Activated T-helper 1 cell treated with anti-CD3 and anti-CD28 coated beads, Interleukin-2, amount 50 U/mL, for 16 hours (primary cell): ENCODE results near the gene REM2.
"Not testable (repeated sequence)": the region's sequence is repeated elsewhere in the genome, so short reads cannot be mapped to it uniquely, and the experiment has no call there.

Experiments
- DNase-seq, 2 donors: peaks; one replicate each; pipeline ENCODE4 v3.0.0-alpha.2; 2020; ENCODE audit warnings: low read depth in 1 of 2, low spot score in 1 of 2

The REM2 gene

DNA sequence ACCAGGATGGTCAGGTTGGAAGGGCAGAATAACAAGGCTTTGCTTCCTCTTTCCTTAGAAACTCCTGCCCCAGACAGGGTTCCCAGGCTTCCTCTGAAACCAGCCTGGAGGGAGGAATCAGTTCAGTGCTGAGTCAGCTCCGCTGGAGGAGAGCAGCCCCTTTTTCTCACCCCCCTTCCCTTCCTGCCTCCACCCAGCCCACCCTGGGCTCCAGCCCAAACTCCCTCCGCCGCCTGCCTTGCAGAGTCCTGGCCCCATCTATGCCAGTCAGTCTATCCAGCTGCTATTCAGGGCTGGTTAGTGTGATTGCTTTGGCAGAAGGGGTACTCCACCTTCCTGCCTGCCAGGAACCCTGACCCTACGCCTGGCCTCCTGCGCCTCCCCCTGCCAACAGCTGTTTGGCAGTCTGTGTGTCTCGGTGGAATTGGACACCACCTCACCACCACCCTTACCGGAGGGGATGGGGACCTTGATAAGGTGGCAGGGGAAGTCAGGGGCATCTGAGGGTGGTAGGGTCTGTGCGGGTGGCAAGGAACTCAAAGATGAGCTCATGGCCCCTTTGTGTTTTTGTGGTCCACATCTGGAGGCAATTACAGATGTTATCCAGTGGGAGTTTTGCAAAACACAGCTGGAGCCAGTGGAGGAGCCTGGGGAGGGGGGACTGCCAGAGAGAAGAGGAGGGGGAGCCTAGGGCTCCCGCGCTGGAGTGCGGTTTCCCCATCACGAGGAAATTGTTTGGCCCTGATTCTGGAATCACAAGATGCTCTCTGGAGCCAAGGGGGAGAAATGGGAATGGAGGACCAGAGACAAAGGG lies 34.5 kb upstream of the REM2 start:
- no peak for DNase-seq

DNA sequence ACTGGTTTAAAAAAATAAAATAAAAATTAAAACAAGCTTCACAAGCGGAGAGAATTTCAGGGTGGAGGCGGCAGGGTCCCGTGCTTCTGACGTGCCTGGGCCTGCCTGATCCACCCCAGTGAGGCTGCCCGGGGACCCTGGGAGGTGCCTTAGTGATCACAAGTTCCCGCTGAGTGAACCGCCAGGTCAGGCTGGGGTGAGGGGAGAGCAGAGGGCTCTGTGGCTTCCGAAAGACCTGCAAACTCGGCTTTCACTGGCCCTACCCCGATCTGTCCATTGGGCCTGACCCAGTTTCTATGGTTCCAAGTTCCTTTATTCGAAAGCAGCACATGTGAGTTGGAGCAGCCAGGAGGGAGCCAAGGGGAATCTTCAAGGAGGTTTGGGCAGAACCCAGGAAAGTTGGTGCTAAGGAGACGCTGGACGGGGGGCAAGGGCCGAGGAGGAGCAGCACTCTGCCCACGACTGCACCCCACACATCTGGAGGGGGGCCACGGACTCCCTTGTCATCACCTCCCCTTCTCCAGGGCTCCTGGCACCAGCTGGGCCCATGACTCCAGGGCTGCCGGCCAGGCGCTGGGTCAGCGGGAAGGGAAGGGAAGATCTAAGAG lies 33.7 kb upstream of the REM2 start:
- no peak for DNase-seq

DNA sequence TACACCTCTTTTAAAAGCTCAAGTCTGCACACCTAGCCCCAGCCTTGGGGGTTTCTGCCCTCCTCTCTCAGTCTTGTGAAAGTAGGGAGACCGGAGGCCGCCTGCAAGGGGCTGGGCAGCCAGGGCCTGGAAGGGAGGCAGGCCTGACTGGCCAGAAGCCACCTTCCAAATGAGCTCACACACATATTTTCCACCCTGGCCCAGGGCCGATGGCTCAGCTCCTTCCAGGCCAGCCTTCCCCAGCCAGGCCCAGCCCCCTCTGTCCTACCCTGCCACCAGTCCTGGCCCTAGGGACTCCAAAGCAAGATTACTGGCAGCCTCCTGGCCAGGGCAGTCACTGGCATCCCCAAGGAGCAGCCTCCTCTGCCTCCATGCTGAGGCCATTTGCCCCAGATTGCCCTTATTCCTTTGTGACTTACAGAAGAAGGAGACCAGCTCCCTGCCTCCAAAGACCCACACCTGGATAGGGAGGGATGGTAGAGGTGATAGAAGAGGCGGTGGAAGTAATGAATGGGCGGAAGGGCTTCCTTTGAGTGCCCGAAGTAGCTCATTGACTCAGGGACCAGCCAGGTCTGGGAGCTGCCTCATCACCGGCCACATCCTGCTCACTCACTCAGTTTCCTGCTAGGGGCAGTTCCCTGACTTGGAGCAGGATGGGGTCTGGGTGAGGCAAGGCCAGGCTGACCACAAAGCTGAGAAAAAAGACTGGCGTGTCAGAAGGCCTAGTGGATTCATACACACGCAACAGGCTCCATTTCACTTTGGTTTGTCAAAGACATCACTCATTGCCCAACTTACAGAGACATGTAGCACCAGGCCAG lies 31.9 kb upstream of the REM2 start:
- no peak for DNase-seq

DNA sequence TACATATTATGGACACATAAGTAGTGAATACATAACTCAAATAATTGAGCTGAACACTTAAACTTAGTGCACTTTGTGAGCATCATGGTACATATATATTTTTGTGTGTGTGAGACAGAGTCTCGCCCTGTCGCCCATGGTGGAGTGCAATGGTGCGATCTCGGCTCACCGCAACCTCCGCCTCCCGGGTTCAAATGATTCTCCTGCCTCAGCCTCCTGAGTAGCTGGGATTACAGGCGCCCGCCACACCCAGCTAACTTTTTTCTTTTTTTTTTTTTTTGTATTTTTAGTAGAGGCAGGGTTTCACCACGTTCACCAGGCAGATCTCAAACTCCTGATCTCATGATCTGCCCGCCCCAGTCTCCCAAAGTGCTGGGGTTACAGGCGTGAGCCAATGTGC lies 30.8 kb upstream of the REM2 start:
- DNase-seq, result not testable (repeated sequence)

DNA sequence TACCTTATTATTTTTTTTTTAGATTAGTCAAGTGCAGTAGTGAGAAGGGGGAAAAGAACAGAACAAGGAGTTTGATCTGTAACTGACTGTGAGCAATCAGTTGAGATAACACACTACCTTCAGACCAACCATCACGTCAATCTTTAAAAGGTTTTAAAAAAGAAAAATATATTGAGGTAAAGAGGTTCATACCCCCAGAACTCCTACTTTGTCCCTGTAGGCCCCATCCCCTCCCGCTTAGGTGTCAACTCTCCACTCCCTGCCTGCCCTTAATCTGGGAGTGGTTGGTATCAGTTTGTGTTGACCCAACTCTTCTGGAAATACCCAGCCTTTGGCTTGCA lies 30.5 kb upstream of the REM2 start:
- DNase-seq, result no peak

DNA sequence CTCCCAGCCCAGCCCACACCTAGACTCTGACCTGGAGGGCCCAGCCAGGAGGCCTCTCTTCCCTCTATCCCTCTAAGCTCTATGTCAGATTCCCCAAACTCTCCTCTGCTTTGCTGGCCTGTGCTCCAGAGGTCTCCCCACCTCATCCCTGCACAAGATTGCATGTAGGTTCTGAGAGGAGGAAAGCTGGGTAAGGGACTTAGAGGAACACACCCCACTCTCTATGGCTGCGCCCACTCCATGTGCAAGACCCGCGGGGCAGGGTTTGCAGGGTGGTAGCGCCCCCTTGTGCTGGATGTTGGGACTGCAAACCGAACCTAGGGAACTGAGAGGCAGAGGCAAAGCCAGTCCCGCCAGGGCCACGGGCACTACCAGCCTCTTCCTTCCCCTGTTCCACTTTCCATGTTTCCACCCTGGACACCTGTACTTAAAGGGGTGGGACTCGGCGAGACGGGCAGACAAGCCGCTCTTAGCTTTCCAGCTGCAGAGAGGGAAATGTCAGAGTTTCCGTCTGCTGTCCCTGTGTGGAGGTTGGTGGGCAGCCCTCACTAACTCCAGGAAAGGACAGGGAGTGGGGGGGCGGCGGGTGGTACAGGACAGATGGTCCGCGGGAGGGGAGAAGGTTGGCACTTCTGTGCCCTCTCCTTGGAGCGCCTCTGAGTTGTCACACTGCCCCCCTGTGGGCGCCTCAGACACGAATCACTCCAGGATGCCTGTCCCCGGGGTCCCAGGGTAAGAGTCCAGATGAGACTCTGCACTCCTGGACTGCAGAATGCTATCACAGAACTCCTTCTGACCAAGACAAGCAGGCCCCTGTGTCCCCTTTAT lies 29.9 kb upstream of the REM2 start:
- DNase-seq, result peak; percentile 86 to 92

DNA sequence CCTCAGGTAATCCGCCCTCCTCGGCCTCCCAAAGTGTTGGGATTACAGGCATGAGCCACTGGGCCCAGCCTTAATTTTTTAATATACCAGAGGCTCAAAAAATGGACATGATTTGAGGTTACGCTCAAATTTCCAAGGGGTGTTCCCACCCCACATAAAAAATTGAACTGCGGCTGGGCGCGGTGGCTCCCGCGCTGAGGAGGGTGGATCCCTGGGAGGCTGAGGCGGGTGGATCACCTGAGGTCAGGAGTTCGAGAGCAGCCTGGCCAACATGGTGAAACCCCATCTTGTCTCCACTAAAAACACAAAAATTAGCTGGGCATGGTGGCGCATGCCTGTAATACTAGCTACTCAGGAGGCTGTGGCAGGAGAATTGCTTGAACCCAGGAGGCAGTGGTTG lies 28.7 kb upstream of the REM2 start:
- DNase-seq, result not testable (repeated sequence)

DNA sequence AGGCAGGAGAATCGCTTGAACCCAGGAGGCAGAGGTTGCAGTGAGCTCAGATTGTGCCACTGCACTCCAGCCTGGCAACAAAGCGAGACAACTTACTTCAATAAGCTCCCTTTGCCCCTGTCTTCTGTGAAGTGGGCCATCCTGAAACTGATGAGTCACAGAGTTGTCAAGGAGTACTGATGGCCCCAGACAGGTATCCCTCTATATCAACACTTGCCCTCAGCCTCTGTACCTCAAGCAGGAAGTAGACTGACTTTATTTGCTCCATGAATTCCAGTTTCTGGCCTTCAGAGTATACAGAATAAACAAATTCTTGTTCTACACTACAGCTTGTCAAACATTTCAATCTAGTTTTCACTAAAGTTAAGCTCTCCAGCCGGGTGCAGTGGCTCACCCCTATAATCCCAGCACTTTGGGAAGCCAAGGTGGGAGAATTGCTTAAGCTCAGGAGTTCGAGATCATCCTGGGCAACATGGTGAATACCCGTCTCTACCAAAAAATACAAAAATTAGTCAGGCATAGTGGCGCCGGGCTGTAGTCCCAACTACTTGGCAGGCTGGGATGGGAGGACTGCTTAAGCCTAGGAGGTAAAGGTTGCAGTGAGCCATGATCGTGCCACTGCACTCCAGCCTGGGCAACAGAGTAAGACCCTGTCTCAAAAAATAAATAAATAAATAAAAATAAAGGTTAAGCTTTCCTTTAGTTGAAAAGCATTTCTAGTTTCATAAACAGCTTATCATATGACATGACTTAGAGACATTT lies 27.9 kb upstream of the REM2 start:
- no peak for DNase-seq

DNA sequence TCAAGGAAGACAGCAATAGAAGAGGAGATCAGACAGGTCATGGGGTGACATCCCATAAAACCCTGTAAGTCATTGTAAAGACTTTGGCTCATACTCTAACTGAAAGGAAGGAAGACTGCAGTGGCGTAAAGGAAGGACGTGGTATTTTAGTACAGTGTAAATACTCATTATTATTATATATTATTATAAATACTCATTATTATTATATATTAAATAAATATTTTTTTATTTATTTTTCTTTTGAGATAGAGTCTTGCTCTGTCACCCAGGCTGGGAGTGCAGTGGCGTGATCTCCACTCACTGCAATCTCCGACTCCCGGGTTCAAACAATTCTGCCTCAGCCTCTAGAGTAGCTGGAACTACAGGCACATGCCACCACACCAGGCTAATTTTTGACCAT lies 26.6 kb upstream of the REM2 start:
- no peak for DNase-seq

DNA sequence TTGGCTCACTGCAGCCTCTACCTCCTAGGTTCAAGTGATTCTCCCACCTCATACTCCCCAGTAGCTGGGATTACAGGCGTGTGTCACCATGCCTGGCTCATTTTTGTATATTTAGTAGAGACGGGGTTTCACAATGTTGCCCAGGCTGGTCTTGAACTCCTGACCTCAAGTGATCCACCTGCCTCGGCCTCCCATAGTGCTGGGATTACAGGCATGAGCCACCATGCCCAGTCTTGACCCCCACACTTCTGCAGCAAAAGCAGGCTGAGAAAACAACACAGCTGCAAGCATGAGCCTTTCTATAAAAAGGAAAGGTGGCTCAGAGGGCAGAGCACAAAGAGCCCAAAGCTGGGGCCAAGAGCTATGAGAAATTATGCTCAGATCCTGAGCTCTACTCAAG lies 22.6 kb upstream of the REM2 start:
- not testable (repeated sequence) for DNase-seq

DNA sequence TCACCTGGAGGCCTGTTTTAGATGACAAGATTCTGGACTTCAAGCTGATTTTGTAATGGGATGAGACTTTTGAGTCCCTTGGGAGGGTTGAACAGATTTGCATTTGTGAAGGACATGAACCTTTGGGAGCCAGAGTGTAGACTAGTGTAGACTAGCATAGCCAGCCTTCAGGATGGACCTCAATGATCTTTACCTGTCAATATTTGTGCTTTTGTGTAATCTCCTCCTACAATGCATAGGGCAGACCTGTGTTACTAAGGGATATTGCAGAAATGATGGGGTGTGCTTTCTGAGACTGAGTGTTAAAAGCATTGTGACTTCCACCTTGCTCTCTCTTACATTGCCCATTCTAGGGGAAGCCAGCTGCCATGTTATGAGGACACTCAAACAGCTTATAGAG lies 21.4 kb upstream of the REM2 start:
- no peak for DNase-seq

DNA sequence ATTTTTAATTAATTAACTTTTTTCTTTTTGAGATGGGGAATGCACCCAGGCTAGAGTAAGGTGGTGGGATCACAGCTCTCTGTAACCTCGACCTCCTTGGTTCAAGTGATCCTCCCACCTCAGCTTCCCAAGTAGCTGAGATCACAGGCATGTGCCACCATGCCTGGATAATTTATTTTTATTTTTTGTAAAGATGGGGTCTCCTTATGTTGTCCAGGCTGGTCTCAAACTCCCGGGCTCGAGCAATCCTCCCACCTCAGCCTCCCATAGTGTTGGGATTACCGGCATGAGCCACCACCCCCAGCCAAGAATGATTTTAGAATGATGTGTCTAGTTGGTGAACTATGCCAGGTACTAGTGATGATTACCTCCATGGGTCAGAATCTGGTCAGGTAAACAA lies 18.0 kb upstream of the REM2 start:
- DNase-seq, result no peak

DNA sequence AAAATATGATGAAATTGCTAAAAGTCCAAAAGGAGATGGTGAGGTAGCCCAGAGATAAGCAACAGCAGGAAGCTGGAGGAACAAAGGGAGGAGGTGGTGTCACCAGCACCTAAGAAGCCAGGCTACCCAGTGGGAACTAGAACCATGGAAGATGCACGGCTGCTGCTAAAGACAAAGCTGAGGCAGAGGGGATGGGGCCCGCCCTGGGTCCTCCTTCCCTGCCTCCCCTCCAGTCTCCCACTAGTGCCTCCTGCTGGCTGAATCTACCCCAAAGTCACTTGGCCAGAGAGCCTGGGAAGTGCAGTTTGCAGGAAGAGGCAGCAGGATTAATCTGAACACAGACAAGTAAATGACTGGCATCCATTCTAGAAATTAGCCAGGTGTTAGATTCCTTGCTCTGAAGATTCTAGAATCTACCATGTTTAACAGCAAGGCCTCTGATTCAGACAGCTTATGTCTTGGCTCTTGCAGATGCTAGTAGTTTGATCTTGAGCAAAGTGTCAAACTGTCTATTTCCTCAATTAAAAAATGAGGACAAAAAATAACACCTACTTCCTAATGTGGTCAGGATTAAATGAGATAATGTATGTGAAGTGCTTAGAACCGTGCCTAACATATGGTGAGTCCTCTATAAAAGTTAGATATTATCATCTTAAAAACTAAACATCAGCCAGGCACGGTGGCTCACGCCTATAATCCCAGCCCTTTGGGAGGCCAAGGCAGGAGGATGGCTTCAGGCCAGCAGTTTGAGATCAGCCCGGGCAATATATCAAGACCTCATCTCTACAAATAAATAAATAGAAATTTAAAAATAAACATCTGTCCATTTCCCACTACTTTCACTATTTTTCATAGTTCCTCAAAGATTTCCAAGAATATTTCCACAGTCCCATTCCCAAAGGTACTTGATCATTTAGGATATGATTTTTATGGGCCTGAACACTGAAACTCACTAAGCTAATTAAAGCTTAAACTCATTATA lies 17.3 kb upstream of the REM2 start:
- DNase-seq, result no peak

DNA sequence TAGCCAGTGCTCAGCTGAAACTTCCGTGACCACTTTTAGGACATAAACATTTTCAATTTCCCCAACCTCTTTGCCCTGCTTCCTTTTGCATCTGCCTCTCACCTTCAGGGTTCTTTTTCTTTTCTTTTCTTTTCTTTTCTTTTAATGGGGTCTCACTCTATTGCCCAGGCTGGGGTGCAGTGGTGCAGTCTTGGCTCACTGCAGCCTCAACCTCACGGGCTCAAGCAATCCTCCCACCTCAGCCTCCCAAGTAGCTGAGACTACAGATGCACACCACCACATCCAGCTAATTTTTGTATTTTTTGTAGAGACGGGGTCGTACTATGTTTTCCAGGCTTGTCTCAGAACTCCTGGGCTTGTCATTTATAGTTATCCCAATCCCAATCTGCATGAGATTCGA lies 16.1 kb upstream of the REM2 start:
- DNase-seq, result no peak

DNA sequence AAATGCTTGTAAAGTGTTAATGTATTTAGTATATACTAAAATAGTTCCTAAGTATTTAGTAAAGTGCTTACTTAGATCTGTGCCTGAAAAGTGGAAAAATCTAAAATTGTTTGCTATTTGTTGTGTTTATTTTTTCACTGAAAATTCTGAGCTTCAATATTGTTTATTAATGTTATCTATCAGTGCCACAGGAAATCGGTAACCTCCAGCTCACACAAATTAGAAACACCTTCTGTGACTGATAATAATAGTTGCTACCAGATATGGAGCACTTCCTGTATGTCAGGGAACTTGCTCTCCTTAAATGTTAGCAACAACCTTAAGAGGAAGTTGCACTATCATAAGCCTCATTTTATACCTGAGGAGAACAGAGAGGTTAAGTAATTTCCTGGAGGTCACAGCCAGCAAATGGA lies 12.2 kb upstream of the REM2 start:
- DNase-seq, result no peak

DNA sequence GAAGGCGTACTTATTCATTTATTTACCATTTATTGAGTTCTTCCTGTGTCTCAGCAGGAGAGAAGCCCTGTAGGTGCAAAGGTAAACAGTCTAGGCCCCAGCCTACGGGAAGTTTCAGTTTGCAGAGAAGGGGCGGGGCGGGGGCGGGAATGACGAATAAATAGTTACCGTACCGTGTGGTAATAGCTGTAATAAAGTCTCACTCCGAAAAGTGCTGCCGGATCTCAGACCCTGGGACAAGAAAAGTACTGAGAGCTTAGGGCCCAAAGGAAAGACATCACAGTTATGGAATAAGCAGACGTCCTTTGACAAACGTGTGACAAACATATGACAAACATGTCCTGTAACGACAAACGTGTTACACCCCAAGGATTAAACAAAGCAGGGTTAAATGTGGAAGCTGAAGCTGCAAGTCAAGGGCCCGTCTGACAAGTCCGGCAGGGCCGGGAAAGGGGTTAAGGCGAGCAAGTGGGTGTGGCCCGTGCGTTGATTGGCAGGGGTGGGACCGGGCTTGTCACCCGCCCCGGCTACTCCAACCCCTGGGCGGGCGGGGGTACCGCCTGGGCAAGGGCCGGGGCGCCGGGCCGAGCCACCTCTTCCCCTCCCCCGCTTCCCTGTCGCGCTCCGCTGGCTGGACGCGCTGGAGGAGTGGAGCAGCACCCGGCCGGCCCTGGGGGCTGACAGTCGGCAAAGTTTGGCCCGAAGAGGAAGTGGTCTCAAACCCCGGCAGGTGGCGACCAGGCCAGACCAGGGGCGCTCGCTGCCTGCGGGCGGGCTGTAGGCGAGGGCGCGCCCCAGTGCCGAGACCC lies 11.6 kb upstream of the REM2 start, which contains the start of gene LRP10:
Gene LRP10 (plus strand): TSS at position 517 of the 809 bp plus-strand sequence. CDS start 564 bp downstream, outside the sequence.
- peak; percentile 56 to 61 for DNase-seq

DNA sequence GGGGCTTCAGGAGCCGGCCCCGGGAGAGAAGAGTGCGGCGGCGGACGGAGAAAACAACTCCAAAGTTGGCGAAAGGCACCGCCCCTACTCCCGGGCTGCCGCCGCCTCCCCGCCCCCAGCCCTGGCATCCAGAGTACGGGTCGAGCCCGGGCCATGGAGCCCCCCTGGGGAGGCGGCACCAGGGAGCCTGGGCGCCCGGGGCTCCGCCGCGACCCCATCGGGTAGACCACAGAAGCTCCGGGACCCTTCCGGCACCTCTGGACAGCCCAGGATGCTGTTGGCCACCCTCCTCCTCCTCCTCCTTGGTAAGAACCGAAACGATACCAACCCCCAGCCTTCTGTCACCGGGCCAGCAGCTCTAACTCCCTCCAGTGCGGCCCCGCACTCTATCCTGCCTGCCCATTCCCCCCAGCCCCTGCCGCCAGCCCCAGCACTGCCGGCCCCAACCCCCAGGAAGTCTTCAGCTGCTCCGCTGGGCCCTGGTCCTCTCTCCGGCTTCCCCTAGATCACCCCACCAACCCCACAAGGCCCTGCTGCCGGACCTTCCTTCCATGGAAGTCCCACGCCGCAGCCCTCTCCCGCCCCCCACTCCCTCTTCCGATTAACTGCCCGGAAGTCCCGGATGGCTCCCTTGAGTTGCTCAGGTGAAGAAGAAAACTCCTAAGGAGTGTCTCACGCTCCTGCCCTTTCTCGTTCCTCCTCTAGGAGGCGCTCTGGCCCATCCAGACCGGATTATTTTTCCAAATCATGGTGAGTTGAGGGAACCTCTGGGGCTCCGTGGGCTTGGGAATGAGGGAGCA lies 10.8 kb upstream of the REM2 start:
- peak; percentile 56 to 59 for DNase-seq
